Suprapubic skin (tissue), 4 donors: ENCODE results near the gene AP5B1. TPM values are rescaled to one million over a fixed set of nuclear protein-coding genes. Genes with fewer than 3 reads are reported as not detected.
A peak's percentile ranks its signal among the peaks of the same experiment; 100 is the strongest.

Experiments used
- DNase-seq, 2 donors: peaks; one replicate each; pipeline ENCODE4 v3.0.0-alpha.2; 2019; ENCODE audit warnings: low spot score in 2 of 2
- H3K27ac ChIP-seq: fragments of 200-600 bp; sonication (generic); one replicate; pipeline ENCODE4 v1.5.1; 2019
- H3K27me3 ChIP-seq: fragments of 200-600 bp; sonication (generic); one replicate; pipeline ENCODE4 v1.5.1; 2019
- H3K36me3 ChIP-seq: fragments of 200-600 bp; sonication (generic); one replicate; pipeline ENCODE4 v1.5.1; 2019
- H3K4me1 ChIP-seq: fragments of 200-600 bp; sonication (generic); one replicate; pipeline ENCODE4 v1.5.1; 2019
- H3K4me3 ChIP-seq: fragments of 200-600 bp; sonication (generic); one replicate; pipeline ENCODE4 v1.5.1; 2019; ENCODE audit warnings: mild to moderate bottlenecking
- H3K9me3 ChIP-seq: fragments of 200-600 bp; sonication (generic); one replicate; pipeline ENCODE4 v1.5.1; 2019
- EP300 ChIP-seq: sonication (generic); formaldehyde crosslinking; IDR thresholded peaks from one replicate; pipeline ENCODE4 v1.6.1; 2017; ENCODE audit warnings: antibody characterized with exemption
- POLR2A ChIP-seq, 2 donors: fragments of 450-650 bp; IDR thresholded peaks; one replicate each; pipeline ENCODE4 v1.6.1; 2017; ENCODE audit warnings: antibody characterized with exemption in 2 of 2, mild to moderate bottlenecking in 2 of 2, moderate library complexity in 2 of 2
- POLR2AphosphoS5 ChIP-seq, 3 donors: sonication (generic); formaldehyde crosslinking; IDR thresholded peaks; one replicate each; pipeline ENCODE4 v1.6.1; 2017; ENCODE audit warnings: antibody characterized with exemption in 3 of 3
- WGBS: methylation state at CpG from one replicate; pipeline ENCODE4 v1.1.5; 2018; 5-methylcytosine and 5-hydroxymethylcytosine counted together
- total RNA-seq, 4 donors: library from RNA; depleted of rRNA; stranded (reverse); fragments of >200 nt; gene quantifications; one replicate each; pipeline ENCODE4 v1.1.0, GENCODE V29; 2016
- TF ChIP-seq, protein P1 (sequence below), 2 donors: fragments of 200-600 bp in 1 of 2; fragments of 450-650 bp in 1 of 2; sonication (generic) in 1 of 2; IDR thresholded peaks; one replicate each; pipeline ENCODE4 v1.5.1; 2016 to 2019; ENCODE audit warnings: antibody characterized with exemption in 2 of 2, mild to moderate bottlenecking in 1 of 2, moderate library complexity in 1 of 2

Gene AP5B1
- total RNA-seq, 4 donors from 2014 or later: 26.3 to 55.9 (median 38.1) TPM

DNA sequence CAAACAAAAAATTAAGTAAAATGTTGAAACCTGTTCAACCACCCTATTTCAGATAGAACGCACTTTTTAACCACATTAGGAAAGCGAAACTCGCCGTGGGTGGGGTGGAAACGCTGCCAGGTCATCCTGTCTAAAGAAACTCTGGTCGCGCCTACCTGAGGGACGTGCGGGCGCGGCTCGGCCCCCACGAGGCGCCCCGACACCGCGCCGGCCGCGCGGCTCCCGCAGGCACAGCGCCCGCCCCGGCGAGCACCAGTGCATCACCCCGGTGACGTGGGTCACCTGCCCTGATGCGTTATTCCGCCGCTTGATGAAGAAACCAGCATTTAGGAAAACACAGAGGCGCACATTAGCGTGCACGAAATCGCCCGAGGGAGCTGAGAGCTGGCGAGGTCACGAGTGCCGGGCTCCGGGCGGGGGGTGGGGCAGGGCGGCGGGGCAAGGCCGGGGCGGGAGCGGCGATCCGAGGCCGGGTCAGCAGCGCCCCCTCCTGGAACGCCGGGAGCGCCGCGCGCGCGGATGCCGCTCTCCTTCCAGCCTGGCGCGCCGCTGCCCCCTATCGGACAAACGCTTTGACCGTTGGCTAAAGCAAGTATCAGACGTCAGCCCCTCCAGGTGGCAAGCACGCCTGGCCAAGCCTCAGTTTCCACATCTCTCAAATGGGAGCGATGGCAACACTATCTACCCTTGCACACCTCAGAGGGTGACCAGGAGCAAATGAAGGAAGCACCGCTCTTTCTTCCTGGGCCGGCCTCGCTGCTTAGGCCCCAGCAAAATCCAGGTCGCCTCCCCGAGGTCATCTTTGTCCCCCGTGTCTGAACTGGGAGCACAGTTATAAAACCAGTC lies 37.3 kb upstream of the AP5B1 start:
- WGBS: 10% methylated on average over 38 of the region's 74 CpGs
- Histone ChIP-seq H3K27me3 (no peaks in the 10 kb centered on the region), H3K36me3 (no peaks in the 10 kb centered on the region), H3K4me3 (peak overlapping the region; percentile 73), H3K4me1 (peaks cover 31% of the 10 kb centered on the region), H3K27ac (peak overlapping the region; percentile 74), H3K9me3 (no peaks in the 10 kb centered on the region)
- TF ChIP-seq EP300 (no peak), POLR2A (IDR thresholded peaks at IDR 0.05) (peak in 1 of 2 donors; percentile 26), POLR2AphosphoS5 (IDR thresholded peaks at IDR 0.05) (peak in 2 of 3 donors; percentile 45 to 66)
- TF ChIP-seq, protein P1, sequence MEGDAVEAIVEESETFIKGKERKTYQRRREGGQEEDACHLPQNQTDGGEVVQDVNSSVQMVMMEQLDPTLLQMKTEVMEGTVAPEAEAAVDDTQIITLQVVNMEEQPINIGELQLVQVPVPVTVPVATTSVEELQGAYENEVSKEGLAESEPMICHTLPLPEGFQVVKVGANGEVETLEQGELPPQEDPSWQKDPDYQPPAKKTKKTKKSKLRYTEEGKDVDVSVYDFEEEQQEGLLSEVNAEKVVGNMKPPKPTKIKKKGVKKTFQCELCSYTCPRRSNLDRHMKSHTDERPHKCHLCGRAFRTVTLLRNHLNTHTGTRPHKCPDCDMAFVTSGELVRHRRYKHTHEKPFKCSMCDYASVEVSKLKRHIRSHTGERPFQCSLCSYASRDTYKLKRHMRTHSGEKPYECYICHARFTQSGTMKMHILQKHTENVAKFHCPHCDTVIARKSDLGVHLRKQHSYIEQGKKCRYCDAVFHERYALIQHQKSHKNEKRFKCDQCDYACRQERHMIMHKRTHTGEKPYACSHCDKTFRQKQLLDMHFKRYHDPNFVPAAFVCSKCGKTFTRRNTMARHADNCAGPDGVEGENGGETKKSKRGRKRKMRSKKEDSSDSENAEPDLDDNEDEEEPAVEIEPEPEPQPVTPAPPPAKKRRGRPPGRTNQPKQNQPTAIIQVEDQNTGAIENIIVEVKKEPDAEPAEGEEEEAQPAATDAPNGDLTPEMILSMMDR (IDR thresholded peaks at IDR 0.05): peak; percentile 89 to 100
- DNase-seq: peak; percentile 96 to 97

DNA sequence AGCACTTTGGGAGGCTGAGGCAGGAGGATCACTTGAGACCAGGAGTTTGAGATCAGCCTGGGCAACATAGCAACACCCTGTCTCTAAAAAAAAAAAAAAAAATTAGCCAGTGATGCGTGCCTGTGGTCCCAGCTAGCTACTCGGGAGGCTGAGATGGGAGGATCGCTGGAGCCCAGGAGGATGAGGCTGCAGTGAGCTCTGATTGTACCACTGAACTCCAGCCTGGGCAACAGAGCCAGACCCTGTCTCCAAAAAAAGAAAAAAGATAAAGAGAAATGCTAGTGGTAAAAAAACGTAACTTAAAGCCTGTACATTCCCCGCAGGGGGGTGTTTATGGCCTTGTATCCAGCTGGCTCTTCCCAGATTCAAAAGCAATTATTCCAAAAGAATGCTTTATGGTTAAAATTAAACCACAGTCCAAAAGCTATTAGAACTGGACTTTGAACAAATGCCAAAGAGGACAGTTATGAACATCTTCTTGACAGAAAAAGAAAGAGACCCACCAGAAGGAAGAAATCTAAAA lies 36.6 kb upstream of the AP5B1 start:
- Histone ChIP-seq H3K27me3 (no peaks in the 10 kb centered on the region), H3K4me3 (peak overlapping the region; percentile 73), H3K4me1 (peaks cover 31% of the 10 kb centered on the region), H3K9me3 (no peaks in the 10 kb centered on the region), H3K36me3 (no peaks in the 10 kb centered on the region), H3K27ac (peak overlapping the region; percentile 74)
- TF ChIP-seq EP300: no peak
- no peak for TF ChIP-seq POLR2AphosphoS5 (IDR thresholded peaks at IDR 0.05)
- no peak for TF ChIP-seq POLR2A (IDR thresholded peaks at IDR 0.05)
- TF ChIP-seq, protein P1 (IDR thresholded peaks at IDR 0.05): no peak
- 60% methylated on average over 5 of the region's 5 CpGs for WGBS
- DNase-seq: no peak

DNA sequence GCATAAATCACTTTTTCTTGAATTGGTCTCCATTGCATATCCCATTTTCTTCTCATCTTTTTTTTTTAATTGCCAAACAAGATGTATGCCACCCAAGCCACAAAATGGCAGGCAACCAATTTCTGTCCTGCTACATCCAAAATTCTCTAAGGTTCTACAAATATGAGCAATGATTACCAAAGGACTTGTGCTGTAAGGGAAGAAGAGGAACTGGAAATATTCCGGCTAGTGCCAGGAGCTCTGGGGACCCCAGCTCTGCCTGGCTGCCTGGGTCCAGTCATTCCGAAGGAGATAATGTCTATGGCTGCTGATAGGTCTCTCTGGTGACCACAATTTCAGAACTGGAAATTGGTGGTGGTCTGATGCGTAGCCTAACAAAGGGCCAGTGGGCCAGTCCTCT lies 35.9 kb upstream of the AP5B1 start:
- DNase-seq: no peak
- WGBS: 97% methylated on average over 3 of the region's 3 CpGs
- H3K9me3 ChIP-seq: no peaks in the 10 kb centered on the region
- TF ChIP-seq POLR2A (IDR thresholded peaks at IDR 0.05): no peak
- TF ChIP-seq, protein P1 (IDR thresholded peaks at IDR 0.05): no peak
- no peak for TF ChIP-seq EP300
- no peak for TF ChIP-seq POLR2AphosphoS5 (IDR thresholded peaks at IDR 0.05)
- H3K27ac ChIP-seq: no peak overlapping the region
- no peaks in the 10 kb centered on the region for H3K27me3 ChIP-seq
- H3K4me3 ChIP-seq: no peak overlapping the region
- peaks cover 31% of the 10 kb centered on the region for H3K4me1 ChIP-seq
- no peaks in the 10 kb centered on the region for H3K36me3 ChIP-seq

DNA sequence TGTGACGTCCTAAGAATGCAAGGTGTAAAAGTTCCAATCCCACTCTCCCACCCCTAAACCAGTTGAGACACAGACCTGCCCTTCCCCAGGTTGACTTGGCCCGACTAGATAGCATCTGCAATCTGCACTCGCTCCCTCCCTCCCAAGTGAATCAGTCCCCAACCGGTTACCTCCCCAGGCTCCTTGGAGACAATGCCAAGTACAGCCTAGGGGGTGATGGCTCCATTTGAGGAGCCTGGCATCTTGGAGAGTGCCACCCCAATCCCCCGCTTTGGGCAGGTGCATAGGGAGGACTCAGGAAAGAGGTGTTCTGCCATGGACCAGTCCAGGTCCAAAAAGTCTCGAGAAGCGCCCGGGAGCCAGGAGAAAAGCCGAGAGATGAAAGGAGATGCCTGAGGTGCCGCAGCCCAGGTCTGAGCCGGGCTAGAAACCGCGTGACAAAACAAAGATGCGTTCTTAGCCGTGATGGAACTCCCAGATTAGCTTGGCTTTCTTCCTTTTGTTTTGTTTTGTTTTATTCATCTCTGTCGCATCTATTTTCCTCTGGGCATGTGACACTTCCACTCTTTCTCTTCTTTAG lies 34.3 kb upstream of the AP5B1 start:
- Histone ChIP-seq H3K4me1 (peaks cover 31% of the 10 kb centered on the region), H3K9me3 (no peaks in the 10 kb centered on the region), H3K27me3 (no peaks in the 10 kb centered on the region), H3K27ac (peak overlapping the region; percentile 34), H3K4me3 (no peak overlapping the region), H3K36me3 (no peaks in the 10 kb centered on the region)
- TF ChIP-seq POLR2A (IDR thresholded peaks at IDR 0.05) (no peak), EP300 (no peak), POLR2AphosphoS5 (IDR thresholded peaks at IDR 0.05) (no peak)
- TF ChIP-seq, protein P1 (IDR thresholded peaks at IDR 0.05): no peak
- 55% methylated on average over 16 of the region's 16 CpGs for WGBS
- DNase-seq: no peak
